ENCODE results near the gene ETS1.

DNA sequence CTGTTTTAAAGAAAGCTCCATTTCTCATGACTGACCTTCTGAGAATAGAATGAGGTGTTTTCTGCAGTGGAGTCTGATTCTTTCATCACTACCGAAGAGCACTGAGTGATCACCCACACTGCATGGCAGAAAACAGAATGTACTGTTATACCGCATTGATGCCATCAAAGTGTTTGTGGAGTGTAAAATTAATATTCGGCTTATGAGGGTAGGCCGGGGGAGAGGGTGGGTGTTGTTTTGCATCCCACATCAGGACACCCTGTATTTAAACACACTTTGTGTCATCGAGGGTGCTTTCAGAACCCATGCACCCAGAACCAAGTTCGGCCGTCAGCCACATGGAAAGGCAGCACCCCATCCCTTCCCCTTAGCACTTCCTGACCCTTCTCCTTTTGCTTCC lies 41.3 kb upstream of the ETS1 start:
- TF ChIP-seq, protein P1, sequence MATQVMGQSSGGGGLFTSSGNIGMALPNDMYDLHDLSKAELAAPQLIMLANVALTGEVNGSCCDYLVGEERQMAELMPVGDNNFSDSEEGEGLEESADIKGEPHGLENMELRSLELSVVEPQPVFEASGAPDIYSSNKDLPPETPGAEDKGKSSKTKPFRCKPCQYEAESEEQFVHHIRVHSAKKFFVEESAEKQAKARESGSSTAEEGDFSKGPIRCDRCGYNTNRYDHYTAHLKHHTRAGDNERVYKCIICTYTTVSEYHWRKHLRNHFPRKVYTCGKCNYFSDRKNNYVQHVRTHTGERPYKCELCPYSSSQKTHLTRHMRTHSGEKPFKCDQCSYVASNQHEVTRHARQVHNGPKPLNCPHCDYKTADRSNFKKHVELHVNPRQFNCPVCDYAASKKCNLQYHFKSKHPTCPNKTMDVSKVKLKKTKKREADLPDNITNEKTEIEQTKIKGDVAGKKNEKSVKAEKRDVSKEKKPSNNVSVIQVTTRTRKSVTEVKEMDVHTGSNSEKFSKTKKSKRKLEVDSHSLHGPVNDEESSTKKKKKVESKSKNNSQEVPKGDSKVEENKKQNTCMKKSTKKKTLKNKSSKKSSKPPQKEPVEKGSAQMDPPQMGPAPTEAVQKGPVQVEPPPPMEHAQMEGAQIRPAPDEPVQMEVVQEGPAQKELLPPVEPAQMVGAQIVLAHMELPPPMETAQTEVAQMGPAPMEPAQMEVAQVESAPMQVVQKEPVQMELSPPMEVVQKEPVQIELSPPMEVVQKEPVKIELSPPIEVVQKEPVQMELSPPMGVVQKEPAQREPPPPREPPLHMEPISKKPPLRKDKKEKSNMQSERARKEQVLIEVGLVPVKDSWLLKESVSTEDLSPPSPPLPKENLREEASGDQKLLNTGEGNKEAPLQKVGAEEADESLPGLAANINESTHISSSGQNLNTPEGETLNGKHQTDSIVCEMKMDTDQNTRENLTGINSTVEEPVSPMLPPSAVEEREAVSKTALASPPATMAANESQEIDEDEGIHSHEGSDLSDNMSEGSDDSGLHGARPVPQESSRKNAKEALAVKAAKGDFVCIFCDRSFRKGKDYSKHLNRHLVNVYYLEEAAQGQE (IDR thresholded peaks at IDR 0.05; ENCODE audit: unreplicated experiment), result no peak
- no peak for TF ChIP-seq CTCF (conservative IDR thresholded peaks at IDR 0.05; ENCODE audit: low read depth in 2 of 2)
- TF ChIP-seq EZH2 (IDR thresholded peaks at IDR 0.05; ENCODE audit: low read depth, unreplicated experiment), result no peak
- TF ChIP-seq, protein P2, sequence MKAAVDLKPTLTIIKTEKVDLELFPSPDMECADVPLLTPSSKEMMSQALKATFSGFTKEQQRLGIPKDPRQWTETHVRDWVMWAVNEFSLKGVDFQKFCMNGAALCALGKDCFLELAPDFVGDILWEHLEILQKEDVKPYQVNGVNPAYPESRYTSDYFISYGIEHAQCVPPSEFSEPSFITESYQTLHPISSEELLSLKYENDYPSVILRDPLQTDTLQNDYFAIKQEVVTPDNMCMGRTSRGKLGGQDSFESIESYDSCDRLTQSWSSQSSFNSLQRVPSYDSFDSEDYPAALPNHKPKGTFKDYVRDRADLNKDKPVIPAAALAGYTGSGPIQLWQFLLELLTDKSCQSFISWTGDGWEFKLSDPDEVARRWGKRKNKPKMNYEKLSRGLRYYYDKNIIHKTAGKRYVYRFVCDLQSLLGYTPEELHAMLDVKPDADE (IDR thresholded peaks at IDR 0.05), result no peak
- TF ChIP-seq POLR2AphosphoS5 (IDR thresholded peaks at IDR 0.05; ENCODE audit: low read depth), result no peak
- no peak for TF ChIP-seq EZH2phosphoT487 (IDR thresholded peaks at IDR 0.05; ENCODE audit: unreplicated experiment)
- TF ChIP-seq NANOG (IDR thresholded peaks at IDR 0.05; ENCODE audit: borderline replicate concordance), result no peak
- TF ChIP-seq ZNF331 (CRISPR knock-in tag; IDR thresholded peaks at IDR 0.05; ENCODE audit: low read depth), result no peak
- TF ChIP-seq ZNF114 (CRISPR knock-in tag; IDR thresholded peaks at IDR 0.05), result no peak
- no peak for TF ChIP-seq CREB1 (CRISPR knock-in tag; IDR thresholded peaks at IDR 0.05; ENCODE audit: low read depth)
- no peak for TF ChIP-seq JUNB (IDR thresholded peaks at IDR 0.05; ENCODE audit: unreplicated experiment)
- TF ChIP-seq, protein P3, sequence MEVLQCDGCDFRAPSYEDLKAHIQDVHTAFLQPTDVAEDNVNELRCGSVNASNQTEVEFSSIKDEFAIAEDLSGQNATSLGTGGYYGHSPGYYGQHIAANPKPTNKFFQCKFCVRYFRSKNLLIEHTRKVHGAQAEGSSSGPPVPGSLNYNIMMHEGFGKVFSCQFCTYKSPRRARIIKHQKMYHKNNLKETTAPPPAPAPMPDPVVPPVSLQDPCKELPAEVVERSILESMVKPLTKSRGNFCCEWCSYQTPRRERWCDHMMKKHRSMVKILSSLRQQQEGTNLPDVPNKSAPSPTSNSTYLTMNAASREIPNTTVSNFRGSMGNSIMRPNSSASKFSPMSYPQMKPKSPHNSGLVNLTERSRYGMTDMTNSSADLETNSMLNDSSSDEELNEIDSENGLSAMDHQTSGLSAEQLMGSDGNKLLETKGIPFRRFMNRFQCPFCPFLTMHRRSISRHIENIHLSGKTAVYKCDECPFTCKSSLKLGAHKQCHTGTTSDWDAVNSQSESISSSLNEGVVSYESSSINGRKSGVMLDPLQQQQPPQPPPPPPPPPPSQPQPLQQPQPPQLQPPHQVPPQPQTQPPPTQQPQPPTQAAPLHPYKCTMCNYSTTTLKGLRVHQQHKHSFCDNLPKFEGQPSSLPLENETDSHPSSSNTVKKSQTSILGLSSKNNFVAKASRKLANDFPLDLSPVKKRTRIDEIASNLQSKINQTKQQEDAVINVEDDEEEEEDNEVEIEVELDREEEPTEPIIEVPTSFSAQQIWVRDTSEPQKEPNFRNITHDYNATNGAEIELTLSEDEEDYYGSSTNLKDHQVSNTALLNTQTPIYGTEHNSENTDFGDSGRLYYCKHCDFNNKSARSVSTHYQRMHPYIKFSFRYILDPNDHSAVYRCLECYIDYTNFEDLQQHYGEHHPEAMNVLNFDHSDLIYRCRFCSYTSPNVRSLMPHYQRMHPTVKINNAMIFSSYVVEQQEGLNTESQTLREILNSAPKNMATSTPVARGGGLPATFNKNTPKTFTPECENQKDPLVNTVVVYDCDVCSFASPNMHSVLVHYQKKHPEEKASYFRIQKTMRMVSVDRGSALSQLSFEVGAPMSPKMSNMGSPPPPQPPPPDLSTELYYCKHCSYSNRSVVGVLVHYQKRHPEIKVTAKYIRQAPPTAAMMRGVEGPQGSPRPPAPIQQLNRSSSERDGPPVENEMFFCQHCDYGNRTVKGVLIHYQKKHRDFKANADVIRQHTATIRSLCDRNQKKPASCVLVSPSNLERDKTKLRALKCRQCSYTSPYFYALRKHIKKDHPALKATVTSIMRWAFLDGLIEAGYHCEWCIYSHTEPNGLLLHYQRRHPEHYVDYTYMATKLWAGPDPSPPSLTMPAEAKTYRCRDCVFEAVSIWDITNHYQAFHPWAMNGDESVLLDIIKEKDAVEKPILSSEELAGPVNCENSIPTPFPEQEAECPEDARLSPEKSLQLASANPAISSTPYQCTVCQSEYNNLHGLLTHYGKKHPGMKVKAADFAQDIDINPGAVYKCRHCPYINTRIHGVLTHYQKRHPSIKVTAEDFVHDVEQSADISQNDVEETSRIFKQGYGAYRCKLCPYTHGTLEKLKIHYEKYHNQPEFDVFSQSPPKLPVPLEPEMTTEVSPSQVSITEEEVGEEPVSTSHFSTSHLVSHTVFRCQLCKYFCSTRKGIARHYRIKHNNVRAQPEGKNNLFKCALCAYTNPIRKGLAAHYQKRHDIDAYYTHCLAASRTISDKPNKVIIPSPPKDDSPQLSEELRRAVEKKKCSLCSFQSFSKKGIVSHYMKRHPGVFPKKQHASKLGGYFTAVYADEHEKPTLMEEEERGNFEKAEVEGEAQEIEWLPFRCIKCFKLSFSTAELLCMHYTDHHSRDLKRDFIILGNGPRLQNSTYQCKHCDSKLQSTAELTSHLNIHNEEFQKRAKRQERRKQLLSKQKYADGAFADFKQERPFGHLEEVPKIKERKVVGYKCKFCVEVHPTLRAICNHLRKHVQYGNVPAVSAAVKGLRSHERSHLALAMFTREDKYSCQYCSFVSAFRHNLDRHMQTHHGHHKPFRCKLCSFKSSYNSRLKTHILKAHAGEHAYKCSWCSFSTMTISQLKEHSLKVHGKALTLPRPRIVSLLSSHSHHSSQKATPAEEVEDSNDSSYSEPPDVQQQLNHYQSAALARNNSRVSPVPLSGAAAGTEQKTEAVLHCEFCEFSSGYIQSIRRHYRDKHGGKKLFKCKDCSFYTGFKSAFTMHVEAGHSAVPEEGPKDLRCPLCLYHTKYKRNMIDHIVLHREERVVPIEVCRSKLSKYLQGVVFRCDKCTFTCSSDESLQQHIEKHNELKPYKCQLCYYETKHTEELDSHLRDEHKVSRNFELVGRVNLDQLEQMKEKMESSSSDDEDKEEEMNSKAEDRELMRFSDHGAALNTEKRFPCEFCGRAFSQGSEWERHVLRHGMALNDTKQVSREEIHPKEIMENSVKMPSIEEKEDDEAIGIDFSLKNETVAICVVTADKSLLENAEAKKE (CRISPR knock-in tag; IDR thresholded peaks at IDR 0.05), result no peak
